Measurements from ENCODE around the gene SULT1C3. TPM values are rescaled to one million over a fixed set of nuclear protein-coding genes. Genes with fewer than 3 reads are reported as not detected.

Gene SULT1C3
- total and polyA plus RNA-seq, 2 of the 4 experiments (the other 2 are of a cell fraction), result not detected

DNA sequence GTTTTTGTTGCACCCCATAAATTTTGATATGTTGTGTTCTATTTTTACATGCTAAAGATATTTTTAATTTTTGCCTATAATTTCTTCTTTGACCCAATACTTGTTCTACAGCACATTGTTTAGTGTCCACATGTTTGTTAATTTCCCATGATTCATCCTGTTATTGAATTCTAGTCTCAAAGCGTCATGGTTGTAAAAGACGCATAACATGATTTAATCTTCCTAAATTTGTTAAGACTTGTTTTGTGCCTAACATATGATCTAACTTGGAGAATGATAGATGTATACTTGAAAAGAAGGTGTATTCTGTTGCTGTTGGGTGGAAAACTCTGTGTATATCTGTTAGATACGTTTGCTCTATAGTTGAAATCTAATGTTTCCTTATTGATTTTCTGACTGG, 27.1 kb upstream of the SULT1C3 start:
- H4K8ac ChIP-seq (ENCODE audit: low read depth in 2 of 2, low read length in 2 of 2), result no peak overlapping the region
- ChIA-PET POLR2A (ENCODE audit: unreplicated experiment) (no interaction called here), CTCF (no interaction called here)
- H3K9ac ChIP-seq (ENCODE audit: low read depth, low read length), result no peak overlapping the region
- no peak overlapping the region for H2BK15ac ChIP-seq (ENCODE audit: low read depth, low read length)
- no peaks in the 10 kb centered on the region for H3K9me1 ChIP-seq (ENCODE audit: insufficient read depth, low read length)
- DNase-seq (no peak), ATAC-seq (ENCODE audit: low read depth) (no peak)
- no peak overlapping the region for H3K4me3 ChIP-seq (ENCODE audit: insufficient read depth, low read depth, low read length)
- H2BK5ac ChIP-seq (ENCODE audit: low read depth, low read length, poor library complexity, severe bottlenecking), result no peak overlapping the region
- dilution Hi-C loops (cut with HindIII; ENCODE audit: low sequenced_read_pairs, unreplicated experiment), result no loop called here
- H2AK9ac ChIP-seq (replicated peaks; ENCODE audit: low read depth, low read length, poor library complexity), result no peak overlapping the region
- H3K36me3 ChIP-seq (ENCODE audit: control insufficient read depth, insufficient read depth, low read length), result no peaks in the 10 kb centered on the region
- no peak overlapping the region for H3K14ac ChIP-seq (replicated peaks; ENCODE audit: low read depth, low read length)
- no peak overlapping the region for H4K5ac ChIP-seq (ENCODE audit: low read depth, low read length)
- H3K4ac ChIP-seq (ENCODE audit: low read depth, low read length), result no peak overlapping the region
- H3K27ac ChIP-seq (ENCODE audit: insufficient read depth, low read length), result no peak overlapping the region
- no TSS peak for BruUV-seq (replicated peaks)
- TF ChIP-seq MAZ (IDR thresholded peaks at IDR 0.05; ENCODE audit: borderline replicate concordance, low read depth, low read length) (no peak), BHLHE40 (IDR thresholded peaks at IDR 0.05; ENCODE audit: low read depth, low read length) (no peak), CHD1 (IDR thresholded peaks at IDR 0.05; ENCODE audit: low read depth, low read length) (no peak), MXI1 (IDR thresholded peaks at IDR 0.05; ENCODE audit: borderline replicate concordance, low read depth, low read length) (no peak), RAD21 (IDR thresholded peaks at IDR 0.05; ENCODE audit: low read length) (no peak), POLR2A (IDR thresholded peaks at IDR 0.05; ENCODE audit: low read depth, low read length) (no peak), FOS (IDR thresholded peaks at IDR 0.05; ENCODE audit: low read depth, low read length) (no peak), MAFK (IDR thresholded peaks at IDR 0.05; ENCODE audit: low read depth, low read length) (no peak), RCOR1 (IDR thresholded peaks at IDR 0.05; ENCODE audit: insufficient replicate concordance, low read length) (no peak), CEBPB (IDR thresholded peaks at IDR 0.05; ENCODE audit: low read depth, low read length) (no peak), SMC3 (IDR thresholded peaks at IDR 0.05; ENCODE audit: low read depth, low read length) (no peak)
- TF ChIP-seq, protein P1, sequence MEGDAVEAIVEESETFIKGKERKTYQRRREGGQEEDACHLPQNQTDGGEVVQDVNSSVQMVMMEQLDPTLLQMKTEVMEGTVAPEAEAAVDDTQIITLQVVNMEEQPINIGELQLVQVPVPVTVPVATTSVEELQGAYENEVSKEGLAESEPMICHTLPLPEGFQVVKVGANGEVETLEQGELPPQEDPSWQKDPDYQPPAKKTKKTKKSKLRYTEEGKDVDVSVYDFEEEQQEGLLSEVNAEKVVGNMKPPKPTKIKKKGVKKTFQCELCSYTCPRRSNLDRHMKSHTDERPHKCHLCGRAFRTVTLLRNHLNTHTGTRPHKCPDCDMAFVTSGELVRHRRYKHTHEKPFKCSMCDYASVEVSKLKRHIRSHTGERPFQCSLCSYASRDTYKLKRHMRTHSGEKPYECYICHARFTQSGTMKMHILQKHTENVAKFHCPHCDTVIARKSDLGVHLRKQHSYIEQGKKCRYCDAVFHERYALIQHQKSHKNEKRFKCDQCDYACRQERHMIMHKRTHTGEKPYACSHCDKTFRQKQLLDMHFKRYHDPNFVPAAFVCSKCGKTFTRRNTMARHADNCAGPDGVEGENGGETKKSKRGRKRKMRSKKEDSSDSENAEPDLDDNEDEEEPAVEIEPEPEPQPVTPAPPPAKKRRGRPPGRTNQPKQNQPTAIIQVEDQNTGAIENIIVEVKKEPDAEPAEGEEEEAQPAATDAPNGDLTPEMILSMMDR (conservative IDR thresholded peaks at IDR 0.05; ENCODE audit: low read depth, low read length), result no peak
- TF ChIP-seq, protein P2, sequence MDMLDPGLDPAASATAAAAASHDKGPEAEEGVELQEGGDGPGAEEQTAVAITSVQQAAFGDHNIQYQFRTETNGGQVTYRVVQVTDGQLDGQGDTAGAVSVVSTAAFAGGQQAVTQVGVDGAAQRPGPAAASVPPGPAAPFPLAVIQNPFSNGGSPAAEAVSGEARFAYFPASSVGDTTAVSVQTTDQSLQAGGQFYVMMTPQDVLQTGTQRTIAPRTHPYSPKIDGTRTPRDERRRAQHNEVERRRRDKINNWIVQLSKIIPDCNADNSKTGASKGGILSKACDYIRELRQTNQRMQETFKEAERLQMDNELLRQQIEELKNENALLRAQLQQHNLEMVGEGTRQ (IDR thresholded peaks at IDR 0.05; ENCODE audit: low read depth, low read length), result no peak
- TF ChIP-seq, protein P3, sequence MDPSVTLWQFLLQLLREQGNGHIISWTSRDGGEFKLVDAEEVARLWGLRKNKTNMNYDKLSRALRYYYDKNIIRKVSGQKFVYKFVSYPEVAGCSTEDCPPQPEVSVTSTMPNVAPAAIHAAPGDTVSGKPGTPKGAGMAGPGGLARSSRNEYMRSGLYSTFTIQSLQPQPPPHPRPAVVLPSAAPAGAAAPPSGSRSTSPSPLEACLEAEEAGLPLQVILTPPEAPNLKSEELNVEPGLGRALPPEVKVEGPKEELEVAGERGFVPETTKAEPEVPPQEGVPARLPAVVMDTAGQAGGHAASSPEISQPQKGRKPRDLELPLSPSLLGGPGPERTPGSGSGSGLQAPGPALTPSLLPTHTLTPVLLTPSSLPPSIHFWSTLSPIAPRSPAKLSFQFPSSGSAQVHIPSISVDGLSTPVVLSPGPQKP (IDR thresholded peaks at IDR 0.05; ENCODE audit: borderline replicate concordance, low read depth, low read length), result no peak
- H4K20me1 ChIP-seq (ENCODE audit: insufficient read depth, low read length), result no peaks in the 10 kb centered on the region
- in situ Hi-C loops (cut with MboI; ENCODE audit: low sequenced_read_pairs), result no loop called here
- H3K23ac ChIP-seq (ENCODE audit: low read depth, low read length), result no peak overlapping the region
- no peak overlapping the region for H2BK20ac ChIP-seq (ENCODE audit: low read depth, low read length)
- H2AK5ac ChIP-seq (ENCODE audit: low read depth, low read length), result no peak overlapping the region
- H3K9me3 ChIP-seq (ENCODE audit: control insufficient read depth, insufficient read depth, low read length), result no peaks in the 10 kb centered on the region
- H3K27me3 ChIP-seq (ENCODE audit: control insufficient read depth, insufficient read depth, low read length), result no peaks in the 10 kb centered on the region
- H4K91ac ChIP-seq (ENCODE audit: insufficient read depth, low read depth, low read length), result no peak overlapping the region
- no peak overlapping the region for H3K18ac ChIP-seq (ENCODE audit: low read depth, low read length)
- intact Hi-C loops (cut with micrococcal nuclease), result no loop called here
- H2AFZ ChIP-seq (replicated peaks; ENCODE audit: low read length, poor library complexity), result no peak overlapping the region
- no peak overlapping the region for H2BK120ac ChIP-seq (ENCODE audit: low read depth, low read length)
- no peak overlapping the region for H3K56ac ChIP-seq (ENCODE audit: extremely low read depth, insufficient read depth, low read length)
- H3K79me1 ChIP-seq (ENCODE audit: low read depth in 1 of 2, low read length in 2 of 2), result no peaks in the 10 kb centered on the region
- H3K4me2 ChIP-seq (ENCODE audit: low read depth, low read length), result no peak overlapping the region
- H3K4me1 ChIP-seq (ENCODE audit: control insufficient read depth, insufficient read depth, low read length), result no peaks in the 10 kb centered on the region
- no CpG with 5 or more reads among the region's 3 CpGs for WGBS, 2 experiments (ENCODE audit: extremely low coverage in 2 of 2, insufficient read length in 1 of 2)

Data from IMR-90 (cell line).